SU-DHL-6 (cell line): ENCODE measurements around the gene HS3ST6.

ENCODE experiments used
- EZH2phosphoT487 ChIP-seq: fragments of 200-600 bp; sonication (generic), shearing (Covaris generic); conservative IDR thresholded peaks from 2 replicates; pipeline ENCODE4 v1.6.1; 2018; ENCODE audit warnings: mild to moderate bottlenecking, antibody characterized with exemption, low read length, moderate library complexity, mixed read lengths
- TF ChIP-seq, protein P1 (sequence below): fragments of 200-600 bp; sonication (generic); IDR thresholded peaks from one replicate; pipeline ENCODE4 v1.5.1; 2017; ENCODE audit warnings: antibody characterized with exemption, mild to moderate bottlenecking, low read length, moderate library complexity; ENCODE audit not compliant: insufficient read depth, poor library complexity, severe bottlenecking

DNA sequence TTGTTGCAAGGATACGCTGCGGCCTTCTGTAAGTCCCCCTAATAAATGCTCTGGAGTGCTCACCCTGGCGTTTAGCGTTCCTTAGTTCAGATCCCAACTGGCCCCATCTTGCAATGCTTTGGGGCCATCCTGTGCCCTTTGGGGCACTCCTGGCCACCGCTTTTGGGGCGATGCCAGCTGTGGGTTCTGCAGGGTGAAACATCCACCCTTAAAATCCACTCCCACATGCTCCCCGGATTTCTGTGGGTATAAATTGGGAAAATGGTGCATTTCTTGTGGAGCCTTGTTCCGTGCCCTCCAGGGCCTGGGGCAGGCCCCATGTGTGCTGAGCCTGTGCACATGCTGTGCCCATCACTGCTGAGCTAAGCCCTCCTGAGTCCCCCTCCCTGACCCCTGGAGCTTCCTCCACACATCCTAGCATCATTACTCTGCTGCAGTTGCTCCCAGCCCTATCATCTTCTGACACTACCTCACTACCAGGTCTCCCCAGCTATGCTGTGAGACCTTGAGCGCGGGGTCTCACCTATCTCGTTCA lies 18.8 kb upstream of the HS3ST6 start:
- TF ChIP-seq, protein P1, sequence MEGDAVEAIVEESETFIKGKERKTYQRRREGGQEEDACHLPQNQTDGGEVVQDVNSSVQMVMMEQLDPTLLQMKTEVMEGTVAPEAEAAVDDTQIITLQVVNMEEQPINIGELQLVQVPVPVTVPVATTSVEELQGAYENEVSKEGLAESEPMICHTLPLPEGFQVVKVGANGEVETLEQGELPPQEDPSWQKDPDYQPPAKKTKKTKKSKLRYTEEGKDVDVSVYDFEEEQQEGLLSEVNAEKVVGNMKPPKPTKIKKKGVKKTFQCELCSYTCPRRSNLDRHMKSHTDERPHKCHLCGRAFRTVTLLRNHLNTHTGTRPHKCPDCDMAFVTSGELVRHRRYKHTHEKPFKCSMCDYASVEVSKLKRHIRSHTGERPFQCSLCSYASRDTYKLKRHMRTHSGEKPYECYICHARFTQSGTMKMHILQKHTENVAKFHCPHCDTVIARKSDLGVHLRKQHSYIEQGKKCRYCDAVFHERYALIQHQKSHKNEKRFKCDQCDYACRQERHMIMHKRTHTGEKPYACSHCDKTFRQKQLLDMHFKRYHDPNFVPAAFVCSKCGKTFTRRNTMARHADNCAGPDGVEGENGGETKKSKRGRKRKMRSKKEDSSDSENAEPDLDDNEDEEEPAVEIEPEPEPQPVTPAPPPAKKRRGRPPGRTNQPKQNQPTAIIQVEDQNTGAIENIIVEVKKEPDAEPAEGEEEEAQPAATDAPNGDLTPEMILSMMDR, result no peak
- TF ChIP-seq EZH2phosphoT487, result no peak
